Measurements from ENCODE around the gene IGFBPL1.

IGFBPL1 gene

GRCh38 chr9:38414040-38414723, 10.1 kb downstream of the IGFBPL1 start:
- Histone ChIP-seq H3K4me3 (ENCODE audit: low read length) (no peak overlapping the region), H3K27me3 (ENCODE audit: control insufficient read depth, low read length) (0 out of 2 replicates have a peak, but pooled peaks cover 4% of the 10 kb centered on the region), H4K20me1 (ENCODE audit: control insufficient read depth, insufficient read depth, low read depth, low read length) (no peaks in the 10 kb centered on the region), H3K79me2 (ENCODE audit: control insufficient read depth, low read length) (no peaks in the 10 kb centered on the region), H3K9me2 (replicated peaks; ENCODE audit: control insufficient read depth, low read length) (no peaks in the 10 kb centered on the region), H3K9me3 (ENCODE audit: control insufficient read depth, insufficient read depth, low read length) (no peaks in the 10 kb centered on the region), H3F3A (ENCODE audit: control insufficient read depth, insufficient read depth) (no peaks in the 10 kb centered on the region), H3K4me1 (ENCODE audit: control insufficient read depth, low read length) (peaks cover 7% of the 10 kb centered on the region), H3K4me2 (ENCODE audit: low read length) (no peak overlapping the region), H3K36me3 (ENCODE audit: control insufficient read depth, low read length) (no peaks in the 10 kb centered on the region), H3K27ac (ENCODE audit: low read depth, low read length) (no peak overlapping the region)
- TF ChIP-seq, protein P1, sequence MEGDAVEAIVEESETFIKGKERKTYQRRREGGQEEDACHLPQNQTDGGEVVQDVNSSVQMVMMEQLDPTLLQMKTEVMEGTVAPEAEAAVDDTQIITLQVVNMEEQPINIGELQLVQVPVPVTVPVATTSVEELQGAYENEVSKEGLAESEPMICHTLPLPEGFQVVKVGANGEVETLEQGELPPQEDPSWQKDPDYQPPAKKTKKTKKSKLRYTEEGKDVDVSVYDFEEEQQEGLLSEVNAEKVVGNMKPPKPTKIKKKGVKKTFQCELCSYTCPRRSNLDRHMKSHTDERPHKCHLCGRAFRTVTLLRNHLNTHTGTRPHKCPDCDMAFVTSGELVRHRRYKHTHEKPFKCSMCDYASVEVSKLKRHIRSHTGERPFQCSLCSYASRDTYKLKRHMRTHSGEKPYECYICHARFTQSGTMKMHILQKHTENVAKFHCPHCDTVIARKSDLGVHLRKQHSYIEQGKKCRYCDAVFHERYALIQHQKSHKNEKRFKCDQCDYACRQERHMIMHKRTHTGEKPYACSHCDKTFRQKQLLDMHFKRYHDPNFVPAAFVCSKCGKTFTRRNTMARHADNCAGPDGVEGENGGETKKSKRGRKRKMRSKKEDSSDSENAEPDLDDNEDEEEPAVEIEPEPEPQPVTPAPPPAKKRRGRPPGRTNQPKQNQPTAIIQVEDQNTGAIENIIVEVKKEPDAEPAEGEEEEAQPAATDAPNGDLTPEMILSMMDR (IDR thresholded peaks at IDR 0.05; ENCODE audit: low read depth, low read length, poor library complexity, severe bottlenecking): no peak
- no peak for TF ChIP-seq EZH2phosphoT487 (IDR thresholded peaks at IDR 0.05; ENCODE audit: borderline replicate concordance, low read length)

GRCh38 chr9:38413283-38413682, 11.0 kb downstream of the IGFBPL1 start:
- Histone ChIP-seq H3K4me2 (ENCODE audit: low read length) (peak overlapping the region; percentile 22; the same call in 1 of the 2 replicates), H3K27ac (ENCODE audit: low read depth, low read length) (no peak overlapping the region), H3K27me3 (ENCODE audit: control insufficient read depth, low read length) (peaks cover 4% of the 10 kb centered on the region; the same call in 1 of the 2 replicates), H3K9me2 (replicated peaks; ENCODE audit: control insufficient read depth, low read length) (no peaks in the 10 kb centered on the region), H3K4me1 (ENCODE audit: control insufficient read depth, low read length) (peaks cover 7% of the 10 kb centered on the region), H3K36me3 (ENCODE audit: control insufficient read depth, low read length) (no peaks in the 10 kb centered on the region), H3K4me3 (ENCODE audit: low read length) (no peak overlapping the region), H3K79me2 (ENCODE audit: control insufficient read depth, low read length) (no peaks in the 10 kb centered on the region), H3K9me3 (ENCODE audit: control insufficient read depth, insufficient read depth, low read length) (no peaks in the 10 kb centered on the region), H3F3A (ENCODE audit: control insufficient read depth, insufficient read depth) (no peaks in the 10 kb centered on the region), H4K20me1 (ENCODE audit: control insufficient read depth, insufficient read depth, low read depth, low read length) (no peaks in the 10 kb centered on the region)
- no peak for TF ChIP-seq EZH2phosphoT487 (IDR thresholded peaks at IDR 0.05; ENCODE audit: borderline replicate concordance, low read length)
- TF ChIP-seq, protein P1 (IDR thresholded peaks at IDR 0.05; ENCODE audit: low read depth, low read length, poor library complexity, severe bottlenecking): no peak

GRCh38 chr9:38412751-38413150, 11.5 kb downstream of the IGFBPL1 start:
- Histone ChIP-seq H3K4me1 (ENCODE audit: control insufficient read depth, low read length) (peaks cover 7% of the 10 kb centered on the region), H3K4me3 (ENCODE audit: low read length) (no peak overlapping the region), H4K20me1 (ENCODE audit: control insufficient read depth, insufficient read depth, low read depth, low read length) (no peaks in the 10 kb centered on the region), H3K79me2 (ENCODE audit: control insufficient read depth, low read length) (no peaks in the 10 kb centered on the region), H3K27ac (ENCODE audit: low read depth, low read length) (no peak overlapping the region), H3K9me3 (ENCODE audit: control insufficient read depth, insufficient read depth, low read length) (no peaks in the 10 kb centered on the region), H3K36me3 (ENCODE audit: control insufficient read depth, low read length) (no peaks in the 10 kb centered on the region), H3K4me2 (ENCODE audit: low read length) (no peak overlapping the region), H3F3A (ENCODE audit: control insufficient read depth, insufficient read depth) (no peaks in the 10 kb centered on the region), H3K27me3 (ENCODE audit: control insufficient read depth, low read length) (peaks cover 4% of the 10 kb centered on the region; the same call in 1 of the 2 replicates), H3K9me2 (replicated peaks; ENCODE audit: control insufficient read depth, low read length) (no peaks in the 10 kb centered on the region)
- no peak for TF ChIP-seq EZH2phosphoT487 (IDR thresholded peaks at IDR 0.05; ENCODE audit: borderline replicate concordance, low read length)
- TF ChIP-seq, protein P1 (IDR thresholded peaks at IDR 0.05; ENCODE audit: low read depth, low read length, poor library complexity, severe bottlenecking): no peak
